GM12878 (cell line): ENCODE results near the gene RFLNA. TPM values are rescaled to one million over a fixed set of nuclear protein-coding genes. Genes with fewer than 3 reads are reported as not detected.

Source experiments
- ATAC-seq: fragments of 200-7000 bp; cut with Tn5 transposase; 3 replicates; pipeline ENCODE4 v1.9.1; 2020; ENCODE audit warnings: mild to moderate bottlenecking, moderate library complexity
- BruUV-seq: library from RNA; stranded (reverse); fragments of 400-500 nt; replicated peaks from 2 replicates; lab custom pipeline; 2021; lab: Mats Ljungman, UMichigan
- CTCF ChIA-PET: fragments of 300-600 bp; sonication (Branson Sonifier 250); formaldehyde crosslinking; extraction: SDS; loops from one replicate; lab custom pipeline; 2021; ENCODE audit warnings: inconsistent platforms; lab: Yijun Ruan, JAX
- POLR2A ChIA-PET: fragments of 350-600 bp; formaldehyde crosslinking; extraction: SDS; loops from one replicate; lab custom pipeline; 2021; ENCODE audit warnings: inconsistent platforms; lab: Charles Lee
- RAD21 ChIA-PET: fragments of 300-600 bp; sonication (Branson Sonifier 250); formaldehyde crosslinking; loops from one replicate; lab custom pipeline; 2023; ENCODE audit warnings: antibody characterized with exemption; ENCODE audit not compliant: unreplicated experiment; lab: Charles Lee
- SMC1A ChIA-PET: fragments of 300-600 bp; sonication (Branson Sonifier 250); formaldehyde crosslinking; loops from one replicate; lab custom pipeline; 2023; ENCODE audit not compliant: unreplicated experiment, uncharacterized antibody; lab: Charles Lee
- DNase-seq: peaks from one replicate; pipeline ENCODE4 v3.0.0-alpha.2; 2011; ENCODE audit warnings: low read depth, low spot score
- FAIRE-seq: peaks from 3 replicates; lab custom pipeline; 2011; peaks lifted over from hg19 to GRCh38; lab: Jason Lieb, UNC
- H2AFZ ChIP-seq: 2 replicates; pipeline ENCODE4 v1.6.0; 2011; ENCODE audit warnings: low read depth, low read length, control low read depth; ENCODE audit not compliant: control insufficient read depth
- H3K27ac ChIP-seq: 2 replicates; pipeline ENCODE4 v1.5.1; 2011; ENCODE audit warnings: control low read depth; ENCODE audit not compliant: control insufficient read depth, insufficient read depth
- H3K27me3 ChIP-seq, 2 experiments: replicated peaks in 1 of 2; 2 replicates each; pipeline versions ENCODE4 v1.6.0 to v1.6.1; 2011; ENCODE audit warnings: low read length in 1 of 2; ENCODE audit not compliant: control insufficient read depth in 2 of 2, insufficient read depth in 2 of 2
- H3K36me3 ChIP-seq, 2 experiments: 2 replicates each; pipeline ENCODE4 v1.5.1; 2011; ENCODE audit warnings: low read length in 1 of 2; ENCODE audit not compliant: control insufficient read depth in 2 of 2, insufficient read depth in 2 of 2
- H3K4me1 ChIP-seq: 2 replicates; pipeline ENCODE4 v1.6.1; 2011; ENCODE audit warnings: mild to moderate bottlenecking, low read length, moderate library complexity, mixed read lengths; ENCODE audit not compliant: control insufficient read depth, insufficient read depth
- H3K4me2 ChIP-seq: 2 replicates; pipeline ENCODE4 v1.6.0; 2011; ENCODE audit warnings: control low read depth; ENCODE audit not compliant: control insufficient read depth, insufficient read depth
- H3K4me3 ChIP-seq: fragments of 200-600 bp; sonication (generic); 2 replicates; pipeline ENCODE4 v1.5.1; 2016
- H3K79me2 ChIP-seq: 2 replicates; pipeline ENCODE4 v1.6.0; 2011; ENCODE audit warnings: low read length; ENCODE audit not compliant: control insufficient read depth, insufficient read depth
- H3K9ac ChIP-seq: 2 replicates; pipeline ENCODE4 v1.8.0; 2011; ENCODE audit warnings: low read length, control low read depth, mixed read lengths; ENCODE audit not compliant: control insufficient read depth, insufficient read depth
- H3K9me3 ChIP-seq: replicated peaks from 3 replicates; pipeline ENCODE4 v1.5.1; 2011; ENCODE audit warnings: mild to moderate bottlenecking, low read length; ENCODE audit not compliant: control insufficient read depth, insufficient read depth
- H4K20me1 ChIP-seq: 2 replicates; pipeline ENCODE4 v1.6.0; 2011; ENCODE audit not compliant: control insufficient read depth, insufficient read depth
- DPF2 ChIP-seq: fragments of 450-650 bp; IDR thresholded peaks from 2 replicates; pipeline ENCODE4 v1.6.1; 2017; ENCODE audit warnings: mild to moderate bottlenecking
- EED ChIP-seq: sonication (generic); IDR thresholded peaks from 2 replicates; pipeline ENCODE4 v1.6.1; 2016; ENCODE audit warnings: antibody characterized with exemption, low read depth
- JUNB ChIP-seq: IDR thresholded peaks from 2 replicates; pipeline ENCODE4 v1.6.1; 2016; ENCODE audit warnings: antibody characterized with exemption, mild to moderate bottlenecking
- MLLT1 ChIP-seq: fragments of 450-650 bp; IDR thresholded peaks from 2 replicates; pipeline ENCODE4 v1.6.1; 2016; ENCODE audit warnings: mild to moderate bottlenecking
- NFYB ChIP-seq: IDR thresholded peaks from 2 replicates; pipeline ENCODE4 v1.6.1; 2011; ENCODE audit warnings: low read depth, mild to moderate bottlenecking, low read length, improper control_type of control experiment, moderate library complexity; ENCODE audit not compliant: insufficient read depth
- ZBTB4 ChIP-seq: fragments of 450-650 bp; formaldehyde crosslinking; IDR thresholded peaks from 2 replicates; pipeline ENCODE4 v1.4.0; 2022; ENCODE audit warnings: mild to moderate bottlenecking, moderate library complexity
- WGBS: methylation state at CpG from one replicate; pipeline ENCODE4 v1.1.6; 2016; ENCODE audit warnings: low lambda C conversion rate; ENCODE audit not compliant: insufficient replicate concordance, insufficient coverage; ENCODE audit errors: missing lambda C conversion rate; 5-methylcytosine and 5-hydroxymethylcytosine counted together
- in situ Hi-C: fragments of 300-500 bp; cut with MboI; formaldehyde crosslinking; loops from 9 replicates; pipeline ENCODE4 v1.14.3; 2018; ENCODE audit warnings: mixed read lengths
- intact Hi-C: fragments of 100-400 bp; cut with micrococcal nuclease; formaldehyde crosslinking; loops from one replicate; pipeline ENCODE4 v1.14.2; 2022; ENCODE audit not compliant: unreplicated experiment
- polyA plus RNA-seq, 11 experiments: library from polyadenylated mRNA; depleted of rRNA in 4 of 11; unstranded in 6 of 11; stranded (reverse) in 5 of 11; fragments of >200 nt; fragmentation: Nextera tagmentation in 4 of 11; fragmentation: Illumina TruSeq in 1 of 11; extraction: Ambion mirVana in 4 of 11; extraction: Trizol in 1 of 11; gene quantifications; 1 replicate in 1 of 11; 2 replicates in 10 of 11; pipeline versions ENCODE4 v1.2.1 to v1.2.3, GENCODE V29; 2011 to 2016; ENCODE audit warnings: inconsistent platforms in 2 of 11, missing spikeins in 2 of 11, low read depth in 1 of 11
- total RNA-seq, 4 experiments: library from RNA; depleted of rRNA in 3 of 4; stranded (reverse); fragments of >200 nt in 3 of 4; fragmentation: Illumina TruSeq in 1 of 4; extraction: Trizol in 1 of 4; gene quantifications; 2 replicates each; pipeline versions ENCODE4 v1.2.1 to v1.2.3, GENCODE V29; 2013 to 2021

RFLNA gene
- total and polyA plus RNA-seq, 10 of the 15 experiments (the other 5 are each of a cell fraction or from before 2014, with no cell fraction given): 0.08 TPM; not detected in 9

- Histone ChIP-seq H3K9me3 (no peaks in the 10 kb centered on the region; the same call in 2 of the 3 replicates), H3K79me2 (no peaks in the 10 kb centered on the region), H4K20me1 (no peaks in the 10 kb centered on the region), H3K4me3 (no peak overlapping the region), H3K27me3 (no peaks in the 10 kb centered on the region; a peak in 2 of 4 replicates), H2AFZ (no peak overlapping the region)
- ChIA-PET SMC1A (no interaction called here), CTCF (interaction anchor here (0.6 to 0.8 kb wide), 2 partner anchors 10 to 48 kb away, joined by 3 read pairs; no protein-coding TSS in a partner anchor), RAD21 (no interaction called here)
- WGBS: 30% methylated on average over 5 of the region's 5 CpGs
- FAIRE-seq (no peak), DNase-seq (no peak), ATAC-seq (no peak)
- in situ Hi-C loops: no loop called here
- intact Hi-C loops: no loop called here
- TF ChIP-seq JUNB: no peak
- no peak for TF ChIP-seq MLLT1
- TF ChIP-seq DPF2: no peak
- no peak for TF ChIP-seq ZBTB4 (CRISPR knock-in tag)
- TF ChIP-seq EED: no peak
- no peak for TF ChIP-seq NFYB
- TF ChIP-seq, all 136 proteins: peak for 0
- no peak overlapping the region for H3K4me2 ChIP-seq
- no TSS peak for BruUV-seq
- H3K36me3 ChIP-seq: no peaks in the 10 kb centered on the region
- H3K27ac ChIP-seq: no peak overlapping the region
- POLR2A ChIA-PET: no interaction called here
- no peak overlapping the region for H3K9ac ChIP-seq
- H3K4me1 ChIP-seq: no peaks in the 10 kb centered on the region
Observed at GRCh38 chr12:124284368-124284767, 10.5 kb upstream of the RFLNA start.
